Thyroid gland (tissue), 4 donors: ENCODE data around the gene PPP2R2B.

Experiments
- POLR2A ChIP-seq, 2 donors: fragments of 450-650 bp; IDR thresholded peaks; one replicate each; pipeline ENCODE4 v1.6.1; 2017; ENCODE audit warnings: antibody characterized with exemption in 2 of 2, mild to moderate bottlenecking in 2 of 2, moderate library complexity in 1 of 2
- TF ChIP-seq, protein P1 (sequence below), 6 experiments: fragments of 200-600 bp in 3 of 6; fragments of 450-650 bp in 3 of 6; sonication (generic) in 3 of 6; IDR thresholded peaks; one replicate each; pipeline ENCODE4 v1.5.1; 2016 to 2019; ENCODE audit warnings: antibody characterized with exemption in 6 of 6, mild to moderate bottlenecking in 2 of 6, inconsistent platforms in 1 of 6, moderate library complexity in 1 of 6

DNA sequence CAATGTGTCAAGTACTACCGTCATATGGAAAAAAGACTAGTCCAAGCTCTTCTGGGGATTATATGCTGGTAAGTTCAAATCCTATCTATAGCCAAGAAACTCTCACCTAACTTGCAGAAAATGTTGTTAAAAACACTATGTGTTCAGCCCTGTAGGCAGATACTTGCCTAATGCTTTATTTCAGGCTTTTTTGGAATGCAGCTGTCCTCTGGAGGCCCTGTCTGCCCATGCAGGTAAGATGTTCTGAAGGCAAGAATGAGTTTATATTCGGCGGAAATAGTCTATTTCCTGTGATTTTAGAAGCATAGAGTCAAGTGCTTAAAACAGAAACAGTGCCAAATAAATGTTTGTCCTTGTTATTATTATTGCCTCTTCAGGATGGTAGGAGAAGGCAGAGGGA, 34.3 kb upstream of the PPP2R2B start:
- TF ChIP-seq, protein P1, sequence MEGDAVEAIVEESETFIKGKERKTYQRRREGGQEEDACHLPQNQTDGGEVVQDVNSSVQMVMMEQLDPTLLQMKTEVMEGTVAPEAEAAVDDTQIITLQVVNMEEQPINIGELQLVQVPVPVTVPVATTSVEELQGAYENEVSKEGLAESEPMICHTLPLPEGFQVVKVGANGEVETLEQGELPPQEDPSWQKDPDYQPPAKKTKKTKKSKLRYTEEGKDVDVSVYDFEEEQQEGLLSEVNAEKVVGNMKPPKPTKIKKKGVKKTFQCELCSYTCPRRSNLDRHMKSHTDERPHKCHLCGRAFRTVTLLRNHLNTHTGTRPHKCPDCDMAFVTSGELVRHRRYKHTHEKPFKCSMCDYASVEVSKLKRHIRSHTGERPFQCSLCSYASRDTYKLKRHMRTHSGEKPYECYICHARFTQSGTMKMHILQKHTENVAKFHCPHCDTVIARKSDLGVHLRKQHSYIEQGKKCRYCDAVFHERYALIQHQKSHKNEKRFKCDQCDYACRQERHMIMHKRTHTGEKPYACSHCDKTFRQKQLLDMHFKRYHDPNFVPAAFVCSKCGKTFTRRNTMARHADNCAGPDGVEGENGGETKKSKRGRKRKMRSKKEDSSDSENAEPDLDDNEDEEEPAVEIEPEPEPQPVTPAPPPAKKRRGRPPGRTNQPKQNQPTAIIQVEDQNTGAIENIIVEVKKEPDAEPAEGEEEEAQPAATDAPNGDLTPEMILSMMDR (IDR thresholded peaks at IDR 0.05): no peak
- no peak for TF ChIP-seq POLR2A (IDR thresholded peaks at IDR 0.05)
